Activated naive CD8-positive, alpha-beta T cell treated with anti-CD3 and anti-CD28 coated beads, Interleukin-2, amount 10 ng/mL, durations not matched to agents 7 days and 5 days (primary cell): Measurements from ENCODE around the gene SLC49A4. TPM values are rescaled to one million over a fixed set of nuclear protein-coding genes. Genes with fewer than 3 reads are reported as not detected.

Experiments used
- ATAC-seq: fragments of 150-1000 bp; cut with Tn5 transposase; one replicate; pipeline ENCODE4 v1.10.0; 2021; ENCODE audit warnings: low read depth, moderate library complexity
- POLR2A ChIA-PET: fragments of 350-600 bp; sonication (Branson Sonifier 250); formaldehyde crosslinking; loops from one replicate; lab custom pipeline; 2021; ENCODE audit warnings: antibody characterized with exemption; lab: Charles Lee
- DNase-seq: peaks from one replicate; pipeline ENCODE4 v3.0.0; 2021
- H3K27ac Mint-ChIP-seq: one replicate; pipeline ENCODE4 v1.8.0; 2022; ENCODE audit warnings: mild to moderate bottlenecking, mixed read lengths
- H3K27me3 Mint-ChIP-seq: one replicate; pipeline ENCODE4 v1.8.0; 2022; ENCODE audit warnings: mild to moderate bottlenecking, moderate library complexity, mixed read lengths
- H3K36me3 Mint-ChIP-seq: one replicate; pipeline ENCODE4 v1.8.0; 2021; ENCODE audit warnings: mild to moderate bottlenecking, mixed read lengths
- H3K4me1 Mint-ChIP-seq: one replicate; pipeline ENCODE4 v1.8.0; 2021; ENCODE audit warnings: mixed read lengths
- H3K4me3 Mint-ChIP-seq: one replicate; pipeline ENCODE4 v1.8.0; 2022; ENCODE audit warnings: mild to moderate bottlenecking, moderate library complexity, mixed read lengths
- H3K9me3 Mint-ChIP-seq: one replicate; pipeline ENCODE4 v1.8.0; 2021; ENCODE audit warnings: mixed read lengths
- total RNA-seq, 2 experiments: library from RNA; stranded (reverse); gene quantifications; one replicate each; pipeline ENCODE4 v1.2.3, GENCODE V29; 2021

SLC49A4 gene
- total RNA-seq, 2 experiments from 2014 or later: 3.2 to 3.4 TPM

DNA sequence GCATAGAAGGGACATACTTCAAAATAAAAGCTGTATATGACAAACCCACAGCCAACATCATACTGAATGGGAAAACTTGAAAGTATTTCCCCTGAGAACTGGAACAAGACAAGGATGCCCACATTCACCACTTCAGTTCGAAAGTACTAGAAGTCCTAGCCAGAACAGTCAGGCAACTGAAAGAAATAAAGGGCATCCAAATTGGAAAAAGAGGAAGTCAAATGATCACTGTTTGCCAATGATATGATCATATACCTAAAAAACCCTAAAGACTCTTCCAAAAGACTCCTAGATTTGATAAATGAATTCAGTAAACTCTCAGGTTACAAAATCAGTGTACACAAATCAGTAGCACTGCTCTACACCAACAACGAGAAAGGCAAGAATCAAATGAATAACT is 40.7 kb downstream of the SLC49A4 start:
- Mint-ChIP-seq H3K27me3 (no peaks in the 10 kb centered on the region), H3K36me3 (peaks cover 7% of the 10 kb centered on the region), H3K4me1 (no peaks in the 10 kb centered on the region), H3K27ac (no peak overlapping the region), H3K4me3 (no peak overlapping the region), H3K9me3 (peaks cover 3% of the 10 kb centered on the region)
- DNase-seq (no peak), ATAC-seq (no peak)
- POLR2A ChIA-PET: no interaction called here

- ATAC-seq (no peak), DNase-seq (no peak)
- Mint-ChIP-seq H3K4me3 (no peak overlapping the region), H3K9me3 (peaks cover 1% of the 10 kb centered on the region), H3K4me1 (peaks cover 8% of the 10 kb centered on the region), H3K27ac (no peak overlapping the region), H3K27me3 (no peaks in the 10 kb centered on the region), H3K36me3 (no peaks in the 10 kb centered on the region)
- POLR2A ChIA-PET: no interaction called here
Measured at GRCh38 chr3:122843604-122844003, 48.7 kb downstream of the SLC49A4 start.

DNA sequence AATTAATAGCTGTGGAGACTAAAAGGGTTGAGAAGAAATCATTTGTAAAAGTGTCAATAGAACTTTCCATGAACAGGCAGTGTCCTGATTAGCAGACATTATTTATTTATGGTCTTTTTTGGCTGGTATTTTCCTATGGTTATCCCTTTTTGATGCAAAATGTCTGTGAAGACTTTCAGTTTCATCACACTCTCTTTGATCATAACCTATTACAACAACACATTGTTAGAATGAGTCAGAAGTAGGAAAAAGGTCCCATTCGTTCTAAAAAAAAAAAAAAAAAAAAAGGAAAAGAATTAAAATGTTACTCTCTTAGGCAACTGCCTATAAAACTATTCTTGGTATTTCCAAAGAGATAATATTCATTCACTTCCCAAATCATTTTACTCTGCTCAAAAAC is 62.1 kb downstream of the SLC49A4 start:
- no peaks in the 10 kb centered on the region for H3K9me3 Mint-ChIP-seq

DNA sequence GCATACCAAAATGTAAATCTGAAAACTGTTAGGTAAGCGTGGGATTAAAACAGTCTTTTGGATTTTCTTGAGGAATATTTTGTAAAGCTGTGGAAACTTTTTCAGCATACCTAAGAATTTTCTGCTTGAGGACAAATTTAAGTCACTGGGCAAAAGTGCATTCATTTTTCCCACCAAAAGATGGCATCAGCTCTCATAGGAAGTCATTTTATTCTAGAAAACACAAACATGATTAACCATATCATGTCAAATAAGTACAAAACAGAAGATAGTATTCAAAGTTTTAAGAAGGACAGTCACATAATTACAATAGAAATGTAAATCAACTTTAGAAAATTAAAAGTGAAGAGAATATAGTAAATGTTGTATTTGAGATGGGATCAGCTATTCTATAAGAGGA is 63.5 kb downstream of the SLC49A4 start:
- DNase-seq: no peak
- no peak overlapping the region for H3K27ac Mint-ChIP-seq
- H3K9me3 Mint-ChIP-seq: no peaks in the 10 kb centered on the region
- no peaks in the 10 kb centered on the region for H3K36me3 Mint-ChIP-seq
- no peak overlapping the region for H3K4me3 Mint-ChIP-seq
- POLR2A ChIA-PET: no interaction called here
- no peaks in the 10 kb centered on the region for H3K27me3 Mint-ChIP-seq
- ATAC-seq: no peak
- H3K4me1 Mint-ChIP-seq: peaks cover 1% of the 10 kb centered on the region

More for the DNA sequence above, 62.1 kb downstream of the SLC49A4 start:
- H3K36me3 Mint-ChIP-seq: no peaks in the 10 kb centered on the region
- POLR2A ChIA-PET: no interaction called here
- no peak overlapping the region for H3K27ac Mint-ChIP-seq
- DNase-seq (no peak), ATAC-seq (no peak)
- H3K4me1 Mint-ChIP-seq: peaks cover 1% of the 10 kb centered on the region
- no peaks in the 10 kb centered on the region for H3K27me3 Mint-ChIP-seq
- no peak overlapping the region for H3K4me3 Mint-ChIP-seq

DNA sequence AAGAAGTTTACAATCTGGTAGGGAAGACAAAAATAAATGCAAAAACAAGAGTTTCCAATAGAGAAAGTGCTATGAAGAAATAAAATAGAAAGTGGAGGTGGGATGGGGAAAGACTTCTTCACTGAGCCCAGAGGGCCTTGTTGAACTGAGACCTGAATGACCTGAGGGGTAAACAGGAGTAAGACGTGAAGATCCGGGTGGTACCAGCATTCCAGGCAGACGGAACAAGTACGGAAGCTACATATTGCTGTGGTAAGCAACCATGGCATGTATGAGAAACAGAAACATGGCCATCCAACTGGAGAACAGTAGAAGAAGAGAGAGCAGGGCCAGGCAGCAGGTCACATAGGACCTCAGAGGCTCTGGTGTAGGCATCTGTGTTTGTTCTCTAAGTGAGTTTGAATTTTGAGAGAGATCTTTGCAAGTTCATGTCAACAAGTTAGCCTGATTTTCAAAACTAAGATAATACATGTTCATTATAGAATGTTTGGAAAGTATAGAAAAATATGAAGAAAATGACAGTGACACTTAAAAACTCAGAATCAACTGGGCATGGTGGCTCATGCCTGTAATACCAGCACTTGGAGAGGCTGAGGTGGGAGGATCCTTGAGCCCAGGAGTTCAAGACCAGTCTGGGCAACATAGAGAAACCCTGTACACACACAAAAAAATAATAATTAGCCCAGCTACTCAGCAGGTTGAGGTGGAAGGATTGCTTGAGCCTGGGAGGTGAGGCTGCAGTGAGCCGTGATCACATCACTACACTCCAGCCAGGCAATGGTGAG is 64.3 kb downstream of the SLC49A4 start:
- POLR2A ChIA-PET: no interaction called here
- H3K27me3 Mint-ChIP-seq: no peaks in the 10 kb centered on the region
- H3K9me3 Mint-ChIP-seq: no peaks in the 10 kb centered on the region
- ATAC-seq (no peak), DNase-seq (no peak)
- peaks cover 1% of the 10 kb centered on the region for H3K4me1 Mint-ChIP-seq
- H3K4me3 Mint-ChIP-seq: no peak overlapping the region
- H3K36me3 Mint-ChIP-seq: no peaks in the 10 kb centered on the region
- no peak overlapping the region for H3K27ac Mint-ChIP-seq

DNA sequence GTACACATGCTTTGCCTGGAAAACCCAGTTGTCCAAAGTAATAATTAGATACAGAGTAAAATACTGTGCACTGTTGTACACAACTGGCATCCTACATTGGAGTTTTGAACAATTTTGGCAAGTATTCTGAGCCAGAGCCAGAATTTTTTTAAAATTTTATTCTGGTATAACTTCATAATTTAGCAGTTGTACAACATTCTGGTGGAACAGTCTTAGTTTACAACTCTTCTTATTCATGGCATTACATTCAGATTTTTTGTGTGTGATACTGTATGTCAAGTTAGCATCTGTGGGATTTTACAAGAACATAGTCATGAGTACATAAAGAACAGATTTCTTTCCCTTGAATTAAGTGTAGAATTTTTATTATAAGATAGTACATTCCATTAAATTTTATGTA is 67.5 kb downstream of the SLC49A4 start:
- H3K9me3 Mint-ChIP-seq: no peaks in the 10 kb centered on the region
- DNase-seq (no peak), ATAC-seq (no peak)
- H3K4me3 Mint-ChIP-seq: no peak overlapping the region
- H3K27ac Mint-ChIP-seq: no peak overlapping the region
- H3K4me1 Mint-ChIP-seq: no peaks in the 10 kb centered on the region
- POLR2A ChIA-PET: no interaction called here
- no peaks in the 10 kb centered on the region for H3K36me3 Mint-ChIP-seq
- no peaks in the 10 kb centered on the region for H3K27me3 Mint-ChIP-seq

DNA sequence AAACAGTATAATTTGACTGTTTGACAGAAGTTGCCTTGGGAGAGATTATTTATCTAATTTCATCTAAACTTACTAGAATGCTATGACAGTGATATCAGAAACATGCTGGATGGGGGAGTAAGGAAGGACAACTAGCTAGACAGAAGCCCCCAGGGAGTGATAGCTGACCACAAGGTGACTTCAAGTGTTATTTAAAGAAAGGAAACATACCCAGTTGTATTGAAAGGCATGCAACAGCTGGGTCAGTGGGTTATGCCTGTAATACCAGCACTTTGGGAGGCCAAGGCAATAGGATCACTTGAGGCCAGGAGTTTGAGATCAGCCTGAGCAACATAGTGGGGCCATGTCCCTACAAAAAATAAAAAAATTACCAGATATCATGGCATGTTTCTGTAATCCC is 69.6 kb downstream of the SLC49A4 start:
- ATAC-seq (no peak), DNase-seq (no peak)
- no peaks in the 10 kb centered on the region for H3K9me3 Mint-ChIP-seq
- no peaks in the 10 kb centered on the region for H3K27me3 Mint-ChIP-seq
- POLR2A ChIA-PET: no interaction called here
- no peaks in the 10 kb centered on the region for H3K36me3 Mint-ChIP-seq
- no peak overlapping the region for H3K4me3 Mint-ChIP-seq
- H3K4me1 Mint-ChIP-seq: no peaks in the 10 kb centered on the region
- H3K27ac Mint-ChIP-seq: no peak overlapping the region

DNA sequence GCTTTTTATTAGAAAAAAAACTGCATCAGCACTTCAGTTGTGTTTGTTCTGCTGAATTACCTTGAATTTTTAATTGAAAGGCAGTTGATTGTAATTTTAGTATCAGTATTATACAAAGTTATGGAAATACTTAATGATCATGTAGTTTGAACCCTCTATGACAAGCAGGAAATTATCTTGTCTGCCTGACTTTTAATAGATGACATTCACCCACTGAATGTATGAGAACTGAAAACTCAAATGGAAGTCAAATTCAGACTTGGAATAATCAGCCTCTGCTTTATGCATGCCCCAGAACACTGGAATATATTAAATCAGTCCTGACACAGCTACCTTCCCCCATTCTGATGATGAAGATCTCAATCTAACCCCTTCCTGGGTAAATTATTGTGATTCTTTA is 73.5 kb downstream of the SLC49A4 start:
- DNase-seq (no peak), ATAC-seq (no peak)
- POLR2A ChIA-PET: no interaction called here
- Mint-ChIP-seq H3K27ac (no peak overlapping the region), H3K4me3 (no peak overlapping the region), H3K4me1 (no peaks in the 10 kb centered on the region), H3K9me3 (no peaks in the 10 kb centered on the region), H3K36me3 (peaks cover 2% of the 10 kb centered on the region), H3K27me3 (no peaks in the 10 kb centered on the region)

DNA sequence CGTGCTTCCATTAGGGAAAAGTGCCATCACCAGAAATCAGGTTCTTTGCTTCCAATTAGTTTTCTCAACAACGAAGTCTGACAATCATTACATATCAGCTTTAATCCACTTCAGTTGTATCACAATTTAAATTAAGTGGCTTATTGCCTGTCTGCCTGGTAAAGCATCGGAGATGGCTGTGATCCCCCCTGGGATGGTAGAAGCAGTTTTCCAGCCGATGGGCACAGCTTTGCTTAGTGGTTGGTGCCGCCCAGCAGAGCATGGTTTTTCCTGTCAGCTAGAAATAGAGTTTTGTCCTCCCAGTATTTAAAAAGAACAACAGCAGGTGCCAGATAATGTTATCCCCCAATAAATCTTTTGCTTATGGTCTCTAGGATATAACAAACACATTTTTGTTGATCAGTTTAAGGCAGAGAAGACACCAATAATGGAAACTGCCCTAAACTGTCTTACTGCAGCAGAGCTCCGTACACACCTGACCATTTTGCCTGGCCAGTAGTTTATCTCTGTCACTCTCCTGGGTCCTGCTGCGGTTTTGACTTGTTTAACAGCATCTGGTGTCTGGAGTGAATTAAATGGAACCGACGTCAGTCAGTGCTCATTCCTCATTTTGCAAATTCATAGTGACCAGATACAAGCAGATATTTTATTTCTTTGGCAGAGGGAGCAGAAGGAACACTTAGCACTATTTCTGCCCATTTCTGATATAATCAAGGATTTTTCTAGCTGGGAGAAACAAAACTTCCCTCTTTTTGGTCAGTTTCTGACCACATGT is 79.1 kb downstream of the SLC49A4 start:
- POLR2A ChIA-PET: no interaction called here
- H3K4me3 Mint-ChIP-seq: no peak overlapping the region
- H3K27ac Mint-ChIP-seq: no peak overlapping the region
- H3K36me3 Mint-ChIP-seq: peaks cover 7% of the 10 kb centered on the region
- DNase-seq (no peak), ATAC-seq (no peak)
- H3K27me3 Mint-ChIP-seq: peaks cover 2% of the 10 kb centered on the region
- peaks cover 6% of the 10 kb centered on the region for H3K9me3 Mint-ChIP-seq
- H3K4me1 Mint-ChIP-seq: peaks cover 16% of the 10 kb centered on the region

- POLR2A ChIA-PET: no interaction called here
Measured at GRCh38 chr3:122875547-122876127, 80.8 kb downstream of the SLC49A4 start.

GRCh38 chr3:122880173-122880572 is 85.3 kb downstream of the SLC49A4 start:
- DNase-seq (no peak), ATAC-seq (no peak)
- Mint-ChIP-seq H3K4me1 (peaks cover 12% of the 10 kb centered on the region), H3K27ac (no peak overlapping the region), H3K27me3 (peaks cover 2% of the 10 kb centered on the region), H3K36me3 (no peaks in the 10 kb centered on the region), H3K9me3 (peaks cover 2% of the 10 kb centered on the region), H3K4me3 (no peak overlapping the region)
- POLR2A ChIA-PET: no interaction called here

More at GRCh38 chr3:122875547-122876127, 80.8 kb downstream of the SLC49A4 start:
- no peak overlapping the region for H3K27ac Mint-ChIP-seq
- peaks cover 7% of the 10 kb centered on the region for H3K36me3 Mint-ChIP-seq
- H3K4me1 Mint-ChIP-seq: peaks cover 16% of the 10 kb centered on the region
- DNase-seq (no peak), ATAC-seq (no peak)
- peaks cover 6% of the 10 kb centered on the region for H3K9me3 Mint-ChIP-seq
- H3K27me3 Mint-ChIP-seq: peaks cover 2% of the 10 kb centered on the region
- no peak overlapping the region for H3K4me3 Mint-ChIP-seq

GRCh38 chr3:122880624-122881023 is 85.8 kb downstream of the SLC49A4 start:
- no peak overlapping the region for H3K4me3 Mint-ChIP-seq
- no peaks in the 10 kb centered on the region for H3K36me3 Mint-ChIP-seq
- peaks cover 8% of the 10 kb centered on the region for H3K4me1 Mint-ChIP-seq
- POLR2A ChIA-PET: no interaction called here
- peaks cover 6% of the 10 kb centered on the region for H3K27me3 Mint-ChIP-seq
- H3K9me3 Mint-ChIP-seq: no peaks in the 10 kb centered on the region
- DNase-seq: no peak
- H3K27ac Mint-ChIP-seq: no peak overlapping the region
- no peak for ATAC-seq

DNA sequence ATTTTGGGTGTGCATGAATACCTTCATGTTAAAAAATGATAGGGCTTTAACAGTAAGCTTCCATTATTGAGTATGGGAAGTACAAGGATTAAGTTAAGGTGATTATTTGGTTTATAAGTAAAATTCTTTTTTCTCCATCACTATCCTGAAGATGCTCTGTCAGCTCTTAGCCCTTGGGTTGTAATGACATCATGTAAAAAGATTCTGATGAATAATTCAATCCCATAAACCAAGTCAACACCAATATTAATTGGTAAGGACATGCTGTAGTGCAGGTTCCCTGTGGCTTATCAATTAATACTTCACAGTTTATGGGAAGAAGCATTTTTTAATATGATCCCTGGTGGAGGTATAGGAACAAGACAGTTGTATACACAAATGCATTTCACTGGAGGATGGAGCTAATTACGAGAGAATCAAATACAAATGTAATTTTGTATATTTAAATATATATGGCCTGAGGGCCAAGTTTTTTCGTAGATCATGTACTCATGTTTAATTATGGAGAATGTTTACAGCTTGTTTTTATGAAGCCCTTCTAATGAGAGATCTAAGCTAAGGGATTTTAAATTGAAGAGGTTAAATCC is 87.6 kb downstream of the SLC49A4 start:
- Mint-ChIP-seq H3K27ac (no peak overlapping the region), H3K9me3 (no peaks in the 10 kb centered on the region), H3K4me1 (no peaks in the 10 kb centered on the region), H3K36me3 (no peaks in the 10 kb centered on the region), H3K27me3 (peaks cover 6% of the 10 kb centered on the region), H3K4me3 (no peak overlapping the region)
- POLR2A ChIA-PET: no interaction called here
- DNase-seq (no peak), ATAC-seq (no peak)
